ENCODE measurements around the gene ETV4. TPM values are rescaled to one million over a fixed set of nuclear protein-coding genes. Genes with fewer than 3 reads are reported as not detected.

ETV4 gene
- total and polyA plus RNA-seq, 2 donors = 0.34 to 0.38 TPM

- H3K27ac ChIP-seq (ENCODE audit: low read depth in 1 of 2, low read length in 1 of 2) = no peak overlapping the region
- whole genome bisulfite sequencing = 93% methylated on average over 7 of the region's 7 CpGs
- H3K9me3 ChIP-seq (ENCODE audit: control insufficient read depth in 2 of 2, insufficient read depth in 1 of 2, low read length in 1 of 2) = no peaks in the 10 kb centered on the region
- DNase-seq (ENCODE audit: low read depth in 6 of 9, low spot score in 9 of 9) = no peak
- H3K27me3 ChIP-seq (ENCODE audit: control insufficient read depth in 2 of 2, insufficient read depth in 1 of 2, low read length in 1 of 2) = peaks cover 7 to 56% of the 10 kb centered on the region in 2 donors
- no peaks in the 10 kb centered on the region for H3K36me3 ChIP-seq (ENCODE audit: control insufficient read depth in 2 of 2, insufficient read depth in 2 of 2, low read length in 1 of 2)
- H3K4me1 ChIP-seq (ENCODE audit: control insufficient read depth in 2 of 2, insufficient read depth in 2 of 2, low read length in 2 of 2) = no peaks in the 10 kb centered on the region
- H3K4me3 ChIP-seq (ENCODE audit: low read length in 2 of 2) = no peak overlapping the region
Observed at GRCh38 chr17:43560461-43561427, 14.6 kb upstream of the ETV4 start.

- H3K27ac ChIP-seq (ENCODE audit: low read depth in 1 of 2, low read length in 1 of 2) = no peak overlapping the region
- no peak for DNase-seq (ENCODE audit: low read depth in 6 of 9, low spot score in 9 of 9)
- H3K9me3 ChIP-seq (ENCODE audit: control insufficient read depth in 2 of 2, insufficient read depth in 1 of 2, low read length in 1 of 2) = no peaks in the 10 kb centered on the region
- H3K4me1 ChIP-seq (ENCODE audit: control insufficient read depth in 2 of 2, insufficient read depth in 2 of 2, low read length in 2 of 2) = no peaks in the 10 kb centered on the region
- 92% methylated on average over 7 of the region's 7 CpGs for WGBS
- no peak overlapping the region for H3K4me3 ChIP-seq (ENCODE audit: low read length in 2 of 2)
- peaks cover 14 to 63% of the 10 kb centered on the region in 2 donors for H3K27me3 ChIP-seq (ENCODE audit: control insufficient read depth in 2 of 2, insufficient read depth in 1 of 2, low read length in 1 of 2)
- no peaks in the 10 kb centered on the region for H3K36me3 ChIP-seq (ENCODE audit: control insufficient read depth in 2 of 2, insufficient read depth in 2 of 2, low read length in 1 of 2)
Observed at GRCh38 chr17:43559161-43559816, 13.1 kb upstream of the ETV4 start.

GRCh38 chr17:43558805-43559160 is 12.6 kb upstream of the ETV4 start:
- 97% methylated on average over 5 of the region's 5 CpGs for WGBS

GRCh38 chr17:43556292-43556691 is 10.2 kb upstream of the ETV4 start:
- no peaks in the 10 kb centered on the region for H3K4me1 ChIP-seq (ENCODE audit: control insufficient read depth in 2 of 2, insufficient read depth in 2 of 2, low read length in 2 of 2)
- H3K36me3 ChIP-seq (ENCODE audit: control insufficient read depth in 2 of 2, insufficient read depth in 2 of 2, low read length in 1 of 2) = no peaks in the 10 kb centered on the region
- no peak for DNase-seq (ENCODE audit: low read depth in 6 of 9, low spot score in 9 of 9)
- H3K4me3 ChIP-seq (ENCODE audit: low read length in 2 of 2) = no peak overlapping the region
- no peaks in the 10 kb centered on the region for H3K9me3 ChIP-seq (ENCODE audit: control insufficient read depth in 2 of 2, insufficient read depth in 1 of 2, low read length in 1 of 2)
- WGBS = 13% methylated on average over 5 of the region's 5 CpGs
- peaks cover 18 to 63% of the 10 kb centered on the region in 2 donors for H3K27me3 ChIP-seq (ENCODE audit: control insufficient read depth in 2 of 2, insufficient read depth in 1 of 2, low read length in 1 of 2)
- no peak overlapping the region for H3K27ac ChIP-seq (ENCODE audit: low read depth in 1 of 2, low read length in 1 of 2)

More at GRCh38 chr17:43558805-43559160, 12.6 kb upstream of the ETV4 start:
- Histone ChIP-seq H3K27ac (ENCODE audit: low read depth in 1 of 2, low read length in 1 of 2) (no peak overlapping the region), H3K4me3 (ENCODE audit: low read length in 2 of 2) (no peak overlapping the region), H3K4me1 (ENCODE audit: control insufficient read depth in 2 of 2, insufficient read depth in 2 of 2, low read length in 2 of 2) (no peaks in the 10 kb centered on the region), H3K36me3 (ENCODE audit: control insufficient read depth in 2 of 2, insufficient read depth in 2 of 2, low read length in 1 of 2) (no peaks in the 10 kb centered on the region), H3K27me3 (ENCODE audit: control insufficient read depth in 2 of 2, insufficient read depth in 1 of 2, low read length in 1 of 2) (peaks cover 16 to 65% of the 10 kb centered on the region in 2 donors), H3K9me3 (ENCODE audit: control insufficient read depth in 2 of 2, insufficient read depth in 1 of 2, low read length in 1 of 2) (no peaks in the 10 kb centered on the region)
- no peak for DNase-seq (ENCODE audit: low read depth in 6 of 9, low spot score in 9 of 9)

- 37% methylated on average over 6 of the region's 6 CpGs for whole genome bisulfite sequencing
- no peaks in the 10 kb centered on the region for H3K4me1 ChIP-seq (ENCODE audit: control insufficient read depth in 2 of 2, insufficient read depth in 2 of 2, low read length in 2 of 2)
- no peak overlapping the region for H3K27ac ChIP-seq (ENCODE audit: low read depth in 1 of 2, low read length in 1 of 2)
- H3K27me3 ChIP-seq (ENCODE audit: control insufficient read depth in 2 of 2, insufficient read depth in 1 of 2, low read length in 1 of 2) = peaks cover 21 to 64% of the 10 kb centered on the region in 2 donors
- H3K4me3 ChIP-seq (ENCODE audit: low read length in 2 of 2) = no peak overlapping the region
- DNase-seq (ENCODE audit: low read depth in 6 of 9, low spot score in 9 of 9) = no peak
- H3K9me3 ChIP-seq (ENCODE audit: control insufficient read depth in 2 of 2, insufficient read depth in 1 of 2, low read length in 1 of 2) = peaks cover 0 to 1% of the 10 kb centered on the region in 2 donors
- H3K36me3 ChIP-seq (ENCODE audit: control insufficient read depth in 2 of 2, insufficient read depth in 2 of 2, low read length in 1 of 2) = no peaks in the 10 kb centered on the region
Observed at GRCh38 chr17:43554857-43555256, 8.7 kb upstream of the ETV4 start.

- 31% methylated on average over 2 of the region's 2 CpGs for WGBS
- H3K4me1 ChIP-seq (ENCODE audit: control insufficient read depth in 2 of 2, insufficient read depth in 2 of 2, low read length in 2 of 2) = no peaks in the 10 kb centered on the region
- DNase-seq (ENCODE audit: low read depth in 6 of 9, low spot score in 9 of 9) = no peak
- no peak overlapping the region for H3K4me3 ChIP-seq (ENCODE audit: low read length in 2 of 2)
- no peaks in the 10 kb centered on the region for H3K36me3 ChIP-seq (ENCODE audit: control insufficient read depth in 2 of 2, insufficient read depth in 2 of 2, low read length in 1 of 2)
- H3K9me3 ChIP-seq (ENCODE audit: control insufficient read depth in 2 of 2, insufficient read depth in 1 of 2, low read length in 1 of 2) = peaks cover 0 to 1% of the 10 kb centered on the region in 2 donors
- peaks cover 31 to 66% of the 10 kb centered on the region in 2 donors for H3K27me3 ChIP-seq (ENCODE audit: control insufficient read depth in 2 of 2, insufficient read depth in 1 of 2, low read length in 1 of 2)
- H3K27ac ChIP-seq (ENCODE audit: low read depth in 1 of 2, low read length in 1 of 2) = no peak overlapping the region
Observed at GRCh38 chr17:43553573-43553972, 7.4 kb upstream of the ETV4 start.

- H3K27me3 ChIP-seq (ENCODE audit: control insufficient read depth in 2 of 2, insufficient read depth in 1 of 2, low read length in 1 of 2) = peaks cover 42 to 77% of the 10 kb centered on the region in 2 donors
- H3K4me3 ChIP-seq (ENCODE audit: low read length in 2 of 2) = no peak overlapping the region
- no peaks in the 10 kb centered on the region for H3K4me1 ChIP-seq (ENCODE audit: control insufficient read depth in 2 of 2, insufficient read depth in 2 of 2, low read length in 2 of 2)
- WGBS = 71% methylated on average over 8 of the region's 8 CpGs
- no peak overlapping the region for H3K27ac ChIP-seq (ENCODE audit: low read depth in 1 of 2, low read length in 1 of 2)
- H3K36me3 ChIP-seq (ENCODE audit: control insufficient read depth in 2 of 2, insufficient read depth in 2 of 2, low read length in 1 of 2) = no peaks in the 10 kb centered on the region
- peaks cover 0 to 1% of the 10 kb centered on the region in 2 donors for H3K9me3 ChIP-seq (ENCODE audit: control insufficient read depth in 2 of 2, insufficient read depth in 1 of 2, low read length in 1 of 2)
- no peak for DNase-seq (ENCODE audit: low read depth in 6 of 9, low spot score in 9 of 9)
Observed at GRCh38 chr17:43552229-43552837, 6.2 kb upstream of the ETV4 start.

GRCh38 chr17:43550754-43551153 is 4.6 kb upstream of the ETV4 start:
- Histone ChIP-seq H3K4me3 (ENCODE audit: low read length in 2 of 2) (no peak overlapping the region), H3K27ac (ENCODE audit: low read depth in 1 of 2, low read length in 1 of 2) (no peak overlapping the region), H3K36me3 (ENCODE audit: control insufficient read depth in 2 of 2, insufficient read depth in 2 of 2, low read length in 1 of 2) (no peaks in the 10 kb centered on the region), H3K9me3 (ENCODE audit: control insufficient read depth in 2 of 2, insufficient read depth in 1 of 2, low read length in 1 of 2) (peaks cover 0 to 1% of the 10 kb centered on the region in 2 donors), H3K27me3 (ENCODE audit: control insufficient read depth in 2 of 2, insufficient read depth in 1 of 2, low read length in 1 of 2) (peaks cover 58 to 86% of the 10 kb centered on the region in 2 donors), H3K4me1 (ENCODE audit: control insufficient read depth in 2 of 2, insufficient read depth in 2 of 2, low read length in 2 of 2) (peaks cover 8 to 10% of the 10 kb centered on the region in 2 donors)
- DNase-seq (ENCODE audit: low read depth in 6 of 9, low spot score in 9 of 9) = no peak
- 96% methylated on average over 4 of the region's 4 CpGs for WGBS

- 91% methylated on average over 5 of the region's 5 CpGs for WGBS
- Histone ChIP-seq H3K9me3 (ENCODE audit: control insufficient read depth in 2 of 2, insufficient read depth in 1 of 2, low read length in 1 of 2) (peaks cover 0 to 1% of the 10 kb centered on the region in 2 donors), H3K27ac (ENCODE audit: low read depth in 1 of 2, low read length in 1 of 2) (no peak overlapping the region), H3K36me3 (ENCODE audit: control insufficient read depth in 2 of 2, insufficient read depth in 2 of 2, low read length in 1 of 2) (no peaks in the 10 kb centered on the region), H3K27me3 (ENCODE audit: control insufficient read depth in 2 of 2, insufficient read depth in 1 of 2, low read length in 1 of 2) (peaks cover 62 to 86% of the 10 kb centered on the region in 2 donors), H3K4me3 (ENCODE audit: low read length in 2 of 2) (no peak overlapping the region), H3K4me1 (ENCODE audit: control insufficient read depth in 2 of 2, insufficient read depth in 2 of 2, low read length in 2 of 2) (peaks cover 10 to 11% of the 10 kb centered on the region in 2 donors)
- DNase-seq (ENCODE audit: low read depth in 6 of 9, low spot score in 9 of 9) = no peak
Observed at GRCh38 chr17:43549496-43549895, 3.4 kb upstream of the ETV4 start.
